Activated B cell treated with CpG ODN at 0.5 μM for 24 hours (primary cell): ENCODE data around the gene HEY2. TPM values are rescaled to one million over a fixed set of nuclear protein-coding genes. Genes with fewer than 3 reads are reported as not detected.
A peak's percentile ranks its signal among the peaks of the same experiment; 100 is the strongest.
"Not testable (repeated sequence)": the region's sequence is repeated elsewhere in the genome, so short reads cannot be mapped to it uniquely, and the experiment has no call there.

Source experiments
- ATAC-seq: fragments of 200-7000 bp; cut with Tn5 transposase; one replicate; pipeline ENCODE4 v1.10.0; 2021; ENCODE audit warnings: low read depth, mild to moderate bottlenecking, moderate library complexity
- CTCF ChIA-PET: fragments of 350-600 bp; sonication (Branson Sonifier 250); formaldehyde crosslinking; loops from one replicate; lab custom pipeline; 2021; ENCODE audit warnings: antibody characterized with exemption; lab: Charles Lee
- POLR2A ChIA-PET: fragments of 350-600 bp; sonication (Branson Sonifier 250); formaldehyde crosslinking; loops from one replicate; lab custom pipeline; 2021; ENCODE audit warnings: antibody characterized with exemption; lab: Charles Lee
- DNase-seq: peaks from one replicate; pipeline ENCODE4 v3.0.0; 2022
- H3K27ac Mint-ChIP-seq: one replicate; pipeline ENCODE4 v1.8.0; 2020; ENCODE audit warnings: mixed read lengths
- H3K27me3 Mint-ChIP-seq: one replicate; pipeline ENCODE4 v1.8.0; 2021; ENCODE audit warnings: mixed read lengths
- H3K36me3 Mint-ChIP-seq: one replicate; pipeline ENCODE4 v1.8.0; 2021; ENCODE audit warnings: low read depth, mixed read lengths
- H3K4me1 Mint-ChIP-seq: one replicate; pipeline ENCODE4 v1.8.0; 2021; ENCODE audit warnings: mixed read lengths
- H3K4me3 Mint-ChIP-seq: one replicate; pipeline ENCODE4 v1.8.0; 2020; ENCODE audit warnings: mild to moderate bottlenecking, mixed read lengths
- H3K9me3 Mint-ChIP-seq: one replicate; pipeline ENCODE4 v1.8.0; 2020; ENCODE audit warnings: mixed read lengths
- intact Hi-C: fragments of 100-400 bp; cut with micrococcal nuclease; formaldehyde crosslinking; loops from one replicate; pipeline ENCODE4 v1.15.1; 2024
- total RNA-seq: library from RNA; stranded (reverse); gene quantifications from 2 replicates; pipeline ENCODE4 v1.2.3, GENCODE V29; 2022
- TF ChIP-seq, protein P1 (sequence below): fragments of 200-600 bp; IDR thresholded peaks from one replicate; pipeline ENCODE4 v1.8.0; 2022; ENCODE audit warnings: antibody characterized with exemption, mild to moderate bottlenecking

The HEY2 gene
- total RNA-seq, result not detected in 2 replicates

DNA sequence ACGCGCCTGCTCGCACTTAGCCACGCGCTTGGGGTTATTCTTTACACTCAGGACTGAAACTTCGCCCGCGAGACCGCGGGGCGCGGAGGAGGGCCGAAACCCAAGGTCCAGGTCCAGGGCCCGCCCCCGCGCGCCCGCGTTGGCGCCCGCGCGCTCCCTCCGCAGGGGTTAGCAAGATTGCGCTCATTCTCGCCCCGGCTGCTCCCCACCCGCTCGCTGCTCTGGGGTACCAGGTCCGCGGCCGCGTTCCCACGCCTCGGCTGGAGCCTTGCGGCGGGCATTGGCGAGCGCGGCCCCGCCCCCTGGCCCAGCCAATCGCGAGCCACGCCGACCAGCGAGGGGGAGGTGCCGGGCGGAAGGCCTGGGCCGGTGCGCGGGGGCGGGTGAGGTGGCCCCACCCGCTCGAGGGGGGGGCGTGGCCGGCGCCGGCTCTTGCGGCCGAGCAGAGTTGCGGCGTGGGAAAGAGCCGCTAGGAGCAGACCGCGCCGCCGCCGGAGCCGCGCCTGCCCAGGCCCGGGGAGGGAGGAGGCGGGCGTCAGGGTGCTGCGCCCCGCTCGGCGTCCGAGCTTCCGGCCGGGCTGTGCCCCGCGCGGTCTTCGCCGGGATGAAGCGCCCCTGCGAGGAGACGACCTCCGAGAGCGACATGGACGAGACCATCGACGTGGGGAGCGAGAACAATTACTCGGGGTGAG lies at the start of gene HEY2:
TSS of gene HEY2 (plus strand) at position 460 of the 692 bp plus-strand sequence. CDS start at position 605, 145 bp downstream.
- Mint-ChIP-seq H3K36me3 (no peaks in the 10 kb centered on the region), H3K9me3 (no peaks in the 10 kb centered on the region), H3K27me3 (peaks cover 46% of the 10 kb centered on the region), H3K4me1 (peaks cover 40% of the 10 kb centered on the region), H3K27ac (peak within 1 kb of the TSS; percentile 61), H3K4me3 (peak within 1 kb of the TSS; percentile 81)
- peak; percentile 91 for ATAC-seq
- TF ChIP-seq, protein P1, sequence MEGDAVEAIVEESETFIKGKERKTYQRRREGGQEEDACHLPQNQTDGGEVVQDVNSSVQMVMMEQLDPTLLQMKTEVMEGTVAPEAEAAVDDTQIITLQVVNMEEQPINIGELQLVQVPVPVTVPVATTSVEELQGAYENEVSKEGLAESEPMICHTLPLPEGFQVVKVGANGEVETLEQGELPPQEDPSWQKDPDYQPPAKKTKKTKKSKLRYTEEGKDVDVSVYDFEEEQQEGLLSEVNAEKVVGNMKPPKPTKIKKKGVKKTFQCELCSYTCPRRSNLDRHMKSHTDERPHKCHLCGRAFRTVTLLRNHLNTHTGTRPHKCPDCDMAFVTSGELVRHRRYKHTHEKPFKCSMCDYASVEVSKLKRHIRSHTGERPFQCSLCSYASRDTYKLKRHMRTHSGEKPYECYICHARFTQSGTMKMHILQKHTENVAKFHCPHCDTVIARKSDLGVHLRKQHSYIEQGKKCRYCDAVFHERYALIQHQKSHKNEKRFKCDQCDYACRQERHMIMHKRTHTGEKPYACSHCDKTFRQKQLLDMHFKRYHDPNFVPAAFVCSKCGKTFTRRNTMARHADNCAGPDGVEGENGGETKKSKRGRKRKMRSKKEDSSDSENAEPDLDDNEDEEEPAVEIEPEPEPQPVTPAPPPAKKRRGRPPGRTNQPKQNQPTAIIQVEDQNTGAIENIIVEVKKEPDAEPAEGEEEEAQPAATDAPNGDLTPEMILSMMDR, result no peak
- intact Hi-C loops, result loop anchor here (1.0 kb wide), 3 partner anchors 31 to 447 kb away; partner anchors contain the start of gene HINT3
- POLR2A ChIA-PET, result interaction anchor here (1.2 to 1.4 kb wide), 2 partner anchors 237 to 402 kb away, joined by 3 to 5 read pairs; partner anchors contain the start of gene TRMT11
- peak; percentile 92 for DNase-seq
- CTCF ChIA-PET, result no interaction called here

DNA sequence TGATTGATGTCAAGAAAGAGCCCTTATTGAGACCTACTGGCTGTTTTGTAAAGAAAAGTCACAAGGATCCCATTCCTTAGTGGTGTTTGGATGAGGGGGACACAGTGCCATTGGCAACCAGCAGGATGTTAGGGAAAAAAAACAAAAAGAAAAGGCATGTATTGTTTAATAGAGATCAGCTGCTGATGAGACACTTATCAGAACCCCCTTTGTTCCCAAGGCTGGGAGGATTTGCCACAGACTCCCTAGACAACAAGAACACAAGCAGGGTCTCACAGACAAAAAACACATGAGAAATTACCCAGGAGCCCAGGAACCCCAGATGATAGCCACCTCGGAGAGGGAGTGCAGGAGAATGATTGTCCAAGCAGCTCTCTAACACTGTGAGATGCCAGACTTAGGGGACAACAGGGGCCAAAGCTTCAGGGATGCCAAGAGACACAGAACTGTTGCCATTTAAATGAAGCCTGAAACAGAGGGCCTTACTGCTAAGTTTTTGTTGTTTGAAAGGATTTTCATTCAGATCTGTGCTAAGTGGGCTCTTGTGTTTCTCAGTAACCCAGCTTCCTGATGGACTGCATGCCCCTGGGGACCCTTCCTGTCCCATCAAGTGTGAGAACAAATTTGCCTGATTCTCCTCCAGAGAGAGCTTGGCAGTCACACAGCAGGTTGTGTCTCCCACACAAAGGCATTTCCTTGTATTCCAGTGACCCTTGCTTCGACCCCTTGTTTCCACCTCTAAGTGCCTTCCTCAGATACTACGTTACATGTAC lies 48.7 kb upstream of the HEY2 start:
- no peak overlapping the region for H3K4me3 Mint-ChIP-seq
- ChIA-PET POLR2A (no interaction called here), CTCF (no interaction called here)
- intact Hi-C loops, result no loop called here
- peaks cover 5% of the 10 kb centered on the region for H3K27me3 Mint-ChIP-seq
- no peak overlapping the region for H3K27ac Mint-ChIP-seq
- H3K36me3 Mint-ChIP-seq, result no peaks in the 10 kb centered on the region
- TF ChIP-seq, protein P1, result no peak
- H3K9me3 Mint-ChIP-seq, result no peaks in the 10 kb centered on the region
- H3K4me1 Mint-ChIP-seq, result peaks cover 8% of the 10 kb centered on the region
- ATAC-seq, result no peak
- no peak for DNase-seq

DNA sequence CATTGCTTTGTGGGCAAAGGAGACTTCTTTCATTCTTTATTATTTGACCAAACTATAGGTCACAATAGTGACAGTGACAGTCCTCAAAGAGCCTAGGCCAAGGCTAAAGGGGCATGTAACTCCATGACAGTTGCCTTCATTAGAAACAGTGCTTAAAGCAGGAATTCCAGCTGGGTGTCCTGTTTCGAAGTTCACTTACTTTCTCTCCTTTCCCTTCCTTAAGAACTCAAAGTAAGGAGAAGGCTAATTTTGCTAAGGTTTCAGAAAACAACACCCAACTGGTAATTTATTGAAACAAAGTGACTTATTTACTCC lies 48.1 kb upstream of the HEY2 start:
- Mint-ChIP-seq H3K27ac (no peak overlapping the region), H3K27me3 (peaks cover 5% of the 10 kb centered on the region)

DNA sequence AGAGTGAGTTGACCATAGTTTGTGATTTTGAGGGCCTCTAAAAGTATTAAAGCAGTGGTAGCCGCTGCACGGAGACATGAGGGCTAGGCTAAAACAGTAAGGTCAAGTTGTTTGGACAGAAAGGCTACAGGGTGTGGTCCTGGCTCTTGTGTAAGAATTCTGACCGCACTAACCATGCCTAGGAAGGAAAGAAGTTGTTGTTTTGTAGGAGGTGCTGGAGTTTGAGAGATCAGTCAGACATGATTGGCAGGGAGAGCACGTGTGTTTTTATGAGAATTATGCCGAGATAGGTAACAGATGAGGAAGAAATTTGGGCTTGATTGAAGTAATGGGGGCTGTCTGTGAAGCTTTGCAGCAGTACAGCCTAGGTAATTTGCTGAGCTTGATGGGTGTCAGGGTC lies 45.5 kb upstream of the HEY2 start:
- POLR2A ChIA-PET, DNase-seq, H3K9me3 Mint-ChIP-seq, H3K27me3 Mint-ChIP-seq, ATAC-seq, H3K36me3 Mint-ChIP-seq, intact Hi-C loops, H3K4me3 Mint-ChIP-seq, H3K27ac Mint-ChIP-seq, CTCF ChIA-PET, H3K4me1 Mint-ChIP-seq: not testable (repeated sequence)

More for the DNA sequence above, 48.1 kb upstream of the HEY2 start:
- intact Hi-C loops, result no loop called here
- ChIA-PET POLR2A (no interaction called here), CTCF (no interaction called here)
- Mint-ChIP-seq H3K4me1 (peaks cover 8% of the 10 kb centered on the region), H3K36me3 (no peaks in the 10 kb centered on the region), H3K4me3 (no peak overlapping the region), H3K9me3 (no peaks in the 10 kb centered on the region)
- TF ChIP-seq, protein P1, result no peak
- DNase-seq (no peak), ATAC-seq (no peak)

DNA sequence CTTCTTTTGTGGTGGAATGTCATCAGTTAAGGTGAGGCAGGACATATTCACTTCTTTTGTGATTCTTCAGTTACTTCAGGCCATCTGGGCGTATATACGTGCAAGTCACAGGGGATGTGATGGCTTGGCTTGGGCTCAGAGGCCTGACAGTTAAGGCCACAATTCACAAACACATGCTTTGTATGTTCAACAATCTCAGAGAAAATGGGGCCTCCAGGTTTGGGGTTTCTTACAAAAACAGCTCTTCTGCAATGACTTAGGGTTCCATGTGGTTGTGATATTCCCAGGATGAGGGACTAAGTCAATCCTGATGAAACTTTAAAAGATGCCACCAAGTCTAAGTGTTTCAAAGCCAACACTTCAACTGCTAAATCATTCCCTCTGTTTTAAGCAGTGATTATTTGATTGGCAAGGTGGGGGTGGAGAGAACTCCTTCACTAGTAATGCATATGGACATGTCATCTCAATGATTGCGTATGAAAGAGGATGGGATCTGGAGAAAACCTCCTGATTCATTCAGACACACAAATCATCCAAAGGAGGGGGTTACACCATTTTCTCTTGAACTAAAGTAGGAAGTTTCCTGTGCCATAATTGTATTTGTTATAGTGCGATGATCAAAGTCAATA lies 41.7 kb upstream of the HEY2 start:
- ChIA-PET CTCF (no interaction called here), POLR2A (no interaction called here)
- TF ChIP-seq, protein P1, result no peak
- Mint-ChIP-seq H3K36me3 (no peaks in the 10 kb centered on the region), H3K4me1 (no peaks in the 10 kb centered on the region), H3K27me3 (peaks cover 7% of the 10 kb centered on the region), H3K27ac (no peak overlapping the region), H3K9me3 (peaks cover 10% of the 10 kb centered on the region), H3K4me3 (no peak overlapping the region)
- intact Hi-C loops, result no loop called here
- no peak for DNase-seq
- ATAC-seq, result no peak
